HG02884 (cell line): ENCODE results near the gene CALB2.
"Not testable (repeated sequence)": the region's sequence is repeated elsewhere in the genome, so short reads cannot be mapped to it uniquely, and the experiment has no call there.

Source experiments
- ATAC-seq: cut with Tn5 transposase; IDR thresholded peaks from one replicate; pipeline ENCODE4 v1.9.1; 2021; ENCODE audit warnings: mild to moderate bottlenecking, moderate library complexity; ENCODE audit not compliant: unreplicated experiment

The CALB2 gene

GRCh38 chr16:71352466-71352865 lies 6.1 kb upstream of the CALB2 start:
- no peak for ATAC-seq

GRCh38 chr16:71352963-71353460 lies 5.5 kb upstream of the CALB2 start:
- ATAC-seq = no peak

- ATAC-seq = no peak
These were observed 4.8 kb upstream of the CALB2 start for GRCh38 chr16:71353736-71354135.

GRCh38 chr16:71354156-71354555 lies 4.4 kb upstream of the CALB2 start:
- ATAC-seq = no peak

- no peak for ATAC-seq
These were observed 2.3 kb upstream of the CALB2 start for GRCh38 chr16:71356051-71356740.

- not testable (repeated sequence) for ATAC-seq
These were observed 1.6 kb upstream of the CALB2 start for GRCh38 chr16:71356936-71357335.

- ATAC-seq = no peak
These were observed 842 bp upstream of the CALB2 start for GRCh38 chr16:71357681-71358080.

- ATAC-seq = no peak
These were observed 908 bp downstream of the CALB2 start for GRCh38 chr16:71359431-71359830.

GRCh38 chr16:71360378-71360777 lies 1.9 kb downstream of the CALB2 start:
- ATAC-seq = no peak

- ATAC-seq = no peak
These were observed 5.7 kb downstream of the CALB2 start for GRCh38 chr16:71364133-71364681.

- no peak for ATAC-seq
These were observed 6.5 kb downstream of the CALB2 start for GRCh38 chr16:71365021-71365420.

GRCh38 chr16:71367241-71367976 lies 8.9 kb downstream of the CALB2 start:
- ATAC-seq = no peak

- ATAC-seq = no peak
These were observed 10.4 kb downstream of the CALB2 start for GRCh38 chr16:71368958-71369357.

GRCh38 chr16:71369494-71369893 lies 11.0 kb downstream of the CALB2 start:
- ATAC-seq = no peak

GRCh38 chr16:71371237-71371636 lies 12.7 kb downstream of the CALB2 start:
- no peak for ATAC-seq

GRCh38 chr16:71373073-71373472 lies 14.6 kb downstream of the CALB2 start:
- no peak for ATAC-seq

GRCh38 chr16:71376465-71377157 lies 18.1 kb downstream of the CALB2 start:
- ATAC-seq = no peak

GRCh38 chr16:71379711-71380110 lies 21.2 kb downstream of the CALB2 start:
- ATAC-seq = no peak

- no peak for ATAC-seq
These were observed 22.3 kb downstream of the CALB2 start for GRCh38 chr16:71380831-71381230.

GRCh38 chr16:71383054-71383773 lies 24.7 kb downstream of the CALB2 start:
- no peak for ATAC-seq
